Mucosa of rectum (tissue), 2 donors: ENCODE measurements around the gene HSD17B14.
A peak's percentile ranks its signal among the peaks of the same experiment; 100 is the strongest.
"Not testable (repeated sequence)": the region's sequence is repeated elsewhere in the genome, so short reads cannot be mapped to it uniquely, and the experiment has no call there.

Source experiments
- H3K27ac ChIP-seq, 2 donors: one replicate each; pipeline ENCODE4 v1.7.0; 2013; ENCODE audit warnings: inconsistent platforms in 2 of 2, low read depth in 2 of 2, low read length in 2 of 2
- H3K27me3 ChIP-seq, 2 donors: one replicate each; pipeline ENCODE4 v1.7.0; 2013; ENCODE audit warnings: low read length in 2 of 2; ENCODE audit not compliant: control insufficient read depth in 2 of 2, insufficient read depth in 2 of 2
- H3K36me3 ChIP-seq, 2 donors: one replicate each; pipeline ENCODE4 v1.7.0; 2013; ENCODE audit warnings: low read length in 2 of 2; ENCODE audit not compliant: control insufficient read depth in 2 of 2, insufficient read depth in 2 of 2
- H3K4me1 ChIP-seq, 2 donors: one replicate each; pipeline ENCODE4 v1.7.0; 2013; ENCODE audit warnings: low read length in 2 of 2, mild to moderate bottlenecking in 1 of 2; ENCODE audit not compliant: control insufficient read depth in 2 of 2, insufficient read depth in 2 of 2
- H3K4me3 ChIP-seq, 2 donors: one replicate each; pipeline ENCODE4 v1.7.0; 2013; ENCODE audit warnings: low read length in 2 of 2
- H3K9ac ChIP-seq, 2 donors: one replicate each; pipeline ENCODE4 v1.7.0; 2013; ENCODE audit warnings: low read length in 2 of 2, low read depth in 1 of 2, mild to moderate bottlenecking in 1 of 2
- H3K9me3 ChIP-seq, 2 donors: one replicate each; pipeline ENCODE4 v1.7.0; 2013; ENCODE audit warnings: low read length in 2 of 2; ENCODE audit not compliant: control insufficient read depth in 2 of 2
- donor health status: healthy.
- donor health status: Normal muscosa, but diverticular disease.

HSD17B14 gene

GRCh38 chr19:48799358-48800300, 36.7 kb downstream of the HSD17B14 start:
- Histone ChIP-seq H3K36me3 (peaks cover 0 to 6% of the 10 kb centered on the region in 2 donors), H3K4me3 (no peak overlapping the region), H3K4me1 (peaks cover 2 to 3% of the 10 kb centered on the region in 2 donors), H3K27me3 (no peaks in the 10 kb centered on the region), H3K9ac (no peak overlapping the region), H3K9me3 (no peaks in the 10 kb centered on the region), H3K27ac (no peak overlapping the region)

- Histone ChIP-seq H3K9me3 (no peaks in the 10 kb centered on the region), H3K4me3 (no peak overlapping the region), H3K36me3 (peaks cover 0 to 6% of the 10 kb centered on the region in 2 donors), H3K27ac (no peak overlapping the region), H3K27me3 (no peaks in the 10 kb centered on the region), H3K4me1 (peaks cover 2 to 3% of the 10 kb centered on the region in 2 donors), H3K9ac (no peak overlapping the region)
Measured at GRCh38 chr19:48798937-48799336, 37.4 kb downstream of the HSD17B14 start.

DNA sequence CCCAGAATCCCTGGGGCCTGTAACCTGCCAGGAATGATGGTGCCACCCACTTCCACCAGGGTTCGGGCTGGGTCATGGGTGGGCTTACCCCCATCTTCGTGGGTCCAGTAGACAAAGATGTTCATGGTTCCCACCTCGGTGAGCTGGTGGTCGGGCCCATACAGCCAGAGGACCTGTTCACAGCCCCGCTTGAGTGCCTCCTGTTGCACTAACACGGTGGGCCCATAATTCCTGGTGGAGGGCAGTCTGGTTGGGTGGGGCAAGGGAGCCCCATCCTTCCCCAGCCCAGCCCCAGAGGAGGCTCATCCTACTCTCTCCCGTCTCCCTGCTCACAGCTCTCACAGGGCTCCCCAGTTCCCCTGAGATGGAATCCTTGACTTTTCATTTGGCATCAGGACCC, 39.2 kb downstream of the HSD17B14 start:
- Histone ChIP-seq H3K36me3 (peaks cover 0 to 6% of the 10 kb centered on the region in 2 donors), H3K9me3 (no peaks in the 10 kb centered on the region), H3K27ac (no peak overlapping the region)

DNA sequence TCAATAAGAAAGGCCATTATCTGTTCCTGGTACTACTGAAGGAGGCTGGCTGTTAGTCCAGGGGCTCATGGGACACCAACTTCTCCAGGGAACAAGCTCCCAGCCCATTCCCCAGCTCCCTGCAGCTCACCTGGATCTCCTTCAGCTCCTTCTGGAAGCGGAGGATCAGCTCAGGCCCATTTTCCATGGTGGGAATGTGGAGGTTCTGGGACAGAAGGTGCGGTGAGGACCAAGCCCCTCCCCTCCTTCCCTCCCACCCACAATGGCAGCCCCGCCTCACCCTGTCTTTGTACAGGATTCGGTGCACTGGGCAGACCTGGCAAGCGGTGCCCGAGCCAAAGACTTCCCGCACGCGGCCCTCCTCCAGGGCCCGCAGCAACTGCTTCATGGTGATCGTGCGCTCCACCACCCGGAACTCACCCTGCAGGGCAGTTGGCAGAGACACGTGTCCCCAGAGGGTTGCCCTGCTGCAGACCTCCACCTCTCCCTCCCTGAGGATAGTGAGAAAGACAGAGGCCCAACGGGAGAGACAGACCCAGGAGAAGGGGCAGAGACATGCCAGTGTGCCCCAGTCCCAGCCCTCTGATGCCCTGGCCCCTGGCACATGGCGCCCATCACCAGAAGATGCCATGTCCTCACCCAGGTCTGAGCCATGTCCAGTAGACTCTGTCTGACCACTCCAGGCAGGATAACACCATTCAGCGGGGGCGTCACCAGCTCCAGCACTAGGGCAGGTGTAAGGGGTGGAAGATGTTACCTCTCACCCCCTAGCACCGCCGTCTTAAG, 39.8 kb downstream of the HSD17B14 start:
- peaks cover 2 to 3% of the 10 kb centered on the region in 2 donors for H3K4me1 ChIP-seq
- no peak overlapping the region for H3K9ac ChIP-seq
- no peak overlapping the region for H3K4me3 ChIP-seq
- peaks cover 0 to 6% of the 10 kb centered on the region in 2 donors for H3K36me3 ChIP-seq
- no peaks in the 10 kb centered on the region for H3K27me3 ChIP-seq
- no peaks in the 10 kb centered on the region for H3K9me3 ChIP-seq
- peak overlapping the region in 1 of 2 donors; percentile 54 for H3K27ac ChIP-seq

More for the DNA sequence above, 39.2 kb downstream of the HSD17B14 start:
- H3K4me3 ChIP-seq, result no peak overlapping the region
- no peak overlapping the region for H3K9ac ChIP-seq
- H3K4me1 ChIP-seq, result peaks cover 2 to 3% of the 10 kb centered on the region in 2 donors
- H3K27me3 ChIP-seq, result no peaks in the 10 kb centered on the region

DNA sequence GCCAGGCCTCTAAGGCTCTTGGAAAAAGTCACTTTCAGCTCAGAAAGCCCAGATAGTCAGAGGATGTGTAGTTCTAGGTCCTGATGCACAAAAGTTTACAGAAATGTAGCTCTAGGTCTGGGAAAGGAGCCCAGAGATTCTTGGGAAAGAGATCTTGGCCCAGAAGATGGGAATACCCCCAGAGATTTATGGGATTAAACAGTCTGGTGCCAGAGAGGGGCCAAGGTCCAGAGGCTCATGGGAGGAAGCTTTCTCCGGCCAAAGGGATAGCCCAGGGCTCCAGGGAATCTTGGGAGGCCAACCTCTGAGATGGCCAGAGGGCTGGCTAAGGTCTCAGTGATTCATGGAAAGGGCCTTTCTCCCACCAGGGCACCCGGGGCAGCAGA, 40.6 kb downstream of the HSD17B14 start:
- H3K9me3 ChIP-seq, result no peaks in the 10 kb centered on the region
- H3K36me3 ChIP-seq, result peaks cover 0 to 6% of the 10 kb centered on the region in 2 donors
- H3K9ac ChIP-seq, result no peak overlapping the region
- H3K27me3 ChIP-seq, result no peaks in the 10 kb centered on the region
- peak overlapping the region; percentile 54 to 67 for H3K27ac ChIP-seq
- peaks cover 2 to 3% of the 10 kb centered on the region in 2 donors for H3K4me1 ChIP-seq
- no peak overlapping the region for H3K4me3 ChIP-seq

- H3K27ac ChIP-seq, result peak overlapping the region; percentile 59 to 67
- H3K36me3 ChIP-seq, result peaks cover 0 to 6% of the 10 kb centered on the region in 2 donors
- peak overlapping the region in 1 of 2 donors; percentile 70 for H3K9ac ChIP-seq
- H3K4me1 ChIP-seq, result peaks cover 2 to 3% of the 10 kb centered on the region in 2 donors
- peak overlapping the region; percentile 80 to 84 for H3K4me3 ChIP-seq
- no peaks in the 10 kb centered on the region for H3K9me3 ChIP-seq
- no peaks in the 10 kb centered on the region for H3K27me3 ChIP-seq
Measured at GRCh38 chr19:48795055-48795684, 41.1 kb downstream of the HSD17B14 start.

DNA sequence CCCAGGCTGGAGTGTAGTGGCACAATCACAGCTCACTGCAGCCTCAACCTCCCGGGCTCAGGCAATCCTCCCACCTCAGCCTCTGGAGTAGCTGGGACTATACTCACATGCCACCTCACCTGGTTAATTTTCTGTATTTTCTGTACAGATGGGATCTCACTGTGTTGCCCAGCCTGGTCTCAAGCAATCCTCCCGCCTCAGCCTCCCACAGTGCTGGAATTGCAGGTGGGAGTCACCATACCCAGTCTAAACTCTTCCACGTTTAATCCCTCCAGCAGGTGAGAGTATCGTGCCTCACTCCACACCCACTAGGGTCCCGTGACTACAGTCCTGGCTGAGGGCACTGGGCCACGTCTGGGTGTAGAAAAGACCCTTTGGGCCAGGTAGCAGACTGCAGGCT, 42.0 kb downstream of the HSD17B14 start:
- no peak overlapping the region for H3K27ac ChIP-seq
- H3K9me3 ChIP-seq, result no peaks in the 10 kb centered on the region
- no peaks in the 10 kb centered on the region for H3K27me3 ChIP-seq
- no peak overlapping the region for H3K9ac ChIP-seq
- peaks cover 2 to 3% of the 10 kb centered on the region in 2 donors for H3K4me1 ChIP-seq
- H3K4me3 ChIP-seq, result no peak overlapping the region
- H3K36me3 ChIP-seq, result peaks cover 0 to 4% of the 10 kb centered on the region in 2 donors

- peaks cover 2 to 3% of the 10 kb centered on the region in 2 donors for H3K4me1 ChIP-seq
- H3K9me3 ChIP-seq, result no peaks in the 10 kb centered on the region
Measured at GRCh38 chr19:48793271-48793670, 43.0 kb downstream of the HSD17B14 start.

GRCh38 chr19:48787331-48787730, 49.0 kb downstream of the HSD17B14 start:
- H3K27ac ChIP-seq, result not testable (repeated sequence)

More at GRCh38 chr19:48793271-48793670, 43.0 kb downstream of the HSD17B14 start:
- Histone ChIP-seq H3K27ac (no peak overlapping the region), H3K36me3 (no peaks in the 10 kb centered on the region), H3K9ac (no peak overlapping the region), H3K4me3 (no peak overlapping the region), H3K27me3 (no peaks in the 10 kb centered on the region)

More at GRCh38 chr19:48787331-48787730, 49.0 kb downstream of the HSD17B14 start:
- not testable (repeated sequence) for H3K9ac ChIP-seq, H3K4me3 ChIP-seq, H3K4me1 ChIP-seq, H3K9me3 ChIP-seq, H3K36me3 ChIP-seq
- peaks cover 0 to 14% of the 10 kb centered on the region in 2 donors for H3K27me3 ChIP-seq
